WTC11 (cell line): ENCODE measurements around the gene AKR1C2.
"Not testable (repeated sequence)": the region's sequence is repeated elsewhere in the genome, so short reads cannot be mapped to it uniquely, and the experiment has no call there.

Experiments used
- JUN ChIP-seq: sonication (generic); formaldehyde crosslinking; IDR thresholded peaks from 2 replicates; pipeline ENCODE4 v1.8.0; 2023; ENCODE audit warnings: mild to moderate bottlenecking, missing genetic modification reagents
- RELA ChIP-seq: sonication (generic); formaldehyde crosslinking; IDR thresholded peaks from 2 replicates; pipeline ENCODE4 v1.8.1; 2022; ENCODE audit warnings: missing genetic modification reagents, mild to moderate bottlenecking, borderline replicate concordance
- ZNF317 ChIP-seq: sonication (generic); formaldehyde crosslinking; IDR thresholded peaks from 2 replicates; pipeline ENCODE4 v1.8.1; 2023; ENCODE audit warnings: low read depth, mild to moderate bottlenecking, moderate library complexity, missing genetic modification reagents, borderline replicate concordance
- TF ChIP-seq, protein P1 (sequence below): fragments of 200-600 bp; IDR thresholded peaks from 2 replicates; pipeline ENCODE4 v1.8.0; 2022; ENCODE audit warnings: antibody characterized with exemption
- TF ChIP-seq, protein P2 (sequence below): sonication (generic); formaldehyde crosslinking; IDR thresholded peaks from 2 replicates; pipeline ENCODE4 v1.8.0; 2022; ENCODE audit warnings: mild to moderate bottlenecking, missing genetic modification reagents
- TF ChIP-seq, protein P3 (sequence below): sonication (generic); formaldehyde crosslinking; conservative IDR thresholded peaks from 2 replicates; pipeline ENCODE4 v1.8.1; 2022; ENCODE audit warnings: mild to moderate bottlenecking, missing genetic modification reagents
- TF ChIP-seq, protein P4 (sequence below): sonication (generic); formaldehyde crosslinking; IDR thresholded peaks from 2 replicates; pipeline ENCODE4 v1.8.1; 2023; ENCODE audit warnings: mild to moderate bottlenecking, missing genetic modification reagents, moderate library complexity

DNA sequence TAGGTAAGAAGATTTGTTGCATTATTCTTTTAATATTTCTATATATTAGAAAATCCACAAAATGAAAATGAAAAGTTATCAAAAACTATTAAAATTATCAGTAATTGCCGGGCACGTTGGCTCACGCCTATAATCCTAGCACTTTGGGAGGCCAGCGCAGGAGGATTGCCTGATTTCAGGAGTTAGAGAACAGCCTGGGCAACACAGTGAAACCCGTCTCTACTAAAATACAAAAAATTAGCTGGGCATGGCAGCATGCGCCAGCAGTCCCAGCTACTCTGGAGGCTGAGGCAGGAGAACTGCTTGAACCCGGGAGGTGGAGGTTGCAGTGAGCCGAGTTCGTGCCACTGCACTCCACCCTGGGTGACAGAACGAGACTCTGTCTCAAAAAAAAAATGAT, 11.1 kb downstream of the AKR1C2 start:
- TF ChIP-seq ZNF317, RELA, JUN (CRISPR knock-in tag): not testable (repeated sequence)
- TF ChIP-seq, protein P1, sequence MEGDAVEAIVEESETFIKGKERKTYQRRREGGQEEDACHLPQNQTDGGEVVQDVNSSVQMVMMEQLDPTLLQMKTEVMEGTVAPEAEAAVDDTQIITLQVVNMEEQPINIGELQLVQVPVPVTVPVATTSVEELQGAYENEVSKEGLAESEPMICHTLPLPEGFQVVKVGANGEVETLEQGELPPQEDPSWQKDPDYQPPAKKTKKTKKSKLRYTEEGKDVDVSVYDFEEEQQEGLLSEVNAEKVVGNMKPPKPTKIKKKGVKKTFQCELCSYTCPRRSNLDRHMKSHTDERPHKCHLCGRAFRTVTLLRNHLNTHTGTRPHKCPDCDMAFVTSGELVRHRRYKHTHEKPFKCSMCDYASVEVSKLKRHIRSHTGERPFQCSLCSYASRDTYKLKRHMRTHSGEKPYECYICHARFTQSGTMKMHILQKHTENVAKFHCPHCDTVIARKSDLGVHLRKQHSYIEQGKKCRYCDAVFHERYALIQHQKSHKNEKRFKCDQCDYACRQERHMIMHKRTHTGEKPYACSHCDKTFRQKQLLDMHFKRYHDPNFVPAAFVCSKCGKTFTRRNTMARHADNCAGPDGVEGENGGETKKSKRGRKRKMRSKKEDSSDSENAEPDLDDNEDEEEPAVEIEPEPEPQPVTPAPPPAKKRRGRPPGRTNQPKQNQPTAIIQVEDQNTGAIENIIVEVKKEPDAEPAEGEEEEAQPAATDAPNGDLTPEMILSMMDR, result not testable (repeated sequence)
- TF ChIP-seq, protein P2, sequence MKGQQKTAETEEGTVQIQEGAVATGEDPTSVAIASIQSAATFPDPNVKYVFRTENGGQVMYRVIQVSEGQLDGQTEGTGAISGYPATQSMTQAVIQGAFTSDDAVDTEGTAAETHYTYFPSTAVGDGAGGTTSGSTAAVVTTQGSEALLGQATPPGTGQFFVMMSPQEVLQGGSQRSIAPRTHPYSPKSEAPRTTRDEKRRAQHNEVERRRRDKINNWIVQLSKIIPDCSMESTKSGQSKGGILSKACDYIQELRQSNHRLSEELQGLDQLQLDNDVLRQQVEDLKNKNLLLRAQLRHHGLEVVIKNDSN, result not testable (repeated sequence)
- TF ChIP-seq, protein P3, sequence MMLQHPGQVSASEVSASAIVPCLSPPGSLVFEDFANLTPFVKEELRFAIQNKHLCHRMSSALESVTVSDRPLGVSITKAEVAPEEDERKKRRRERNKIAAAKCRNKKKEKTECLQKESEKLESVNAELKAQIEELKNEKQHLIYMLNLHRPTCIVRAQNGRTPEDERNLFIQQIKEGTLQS (CRISPR knock-in tag), result not testable (repeated sequence)
- TF ChIP-seq, protein P4, sequence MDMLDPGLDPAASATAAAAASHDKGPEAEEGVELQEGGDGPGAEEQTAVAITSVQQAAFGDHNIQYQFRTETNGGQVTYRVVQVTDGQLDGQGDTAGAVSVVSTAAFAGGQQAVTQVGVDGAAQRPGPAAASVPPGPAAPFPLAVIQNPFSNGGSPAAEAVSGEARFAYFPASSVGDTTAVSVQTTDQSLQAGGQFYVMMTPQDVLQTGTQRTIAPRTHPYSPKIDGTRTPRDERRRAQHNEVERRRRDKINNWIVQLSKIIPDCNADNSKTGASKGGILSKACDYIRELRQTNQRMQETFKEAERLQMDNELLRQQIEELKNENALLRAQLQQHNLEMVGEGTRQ (CRISPR knock-in tag), result not testable (repeated sequence)
